ENCODE data around the gene AATK.

AATK gene

GRCh38 chr17:81196505-81197408 lies 30.7 kb upstream of the AATK start:
- DNase-seq (ENCODE audit: low read depth): no peak

DNA sequence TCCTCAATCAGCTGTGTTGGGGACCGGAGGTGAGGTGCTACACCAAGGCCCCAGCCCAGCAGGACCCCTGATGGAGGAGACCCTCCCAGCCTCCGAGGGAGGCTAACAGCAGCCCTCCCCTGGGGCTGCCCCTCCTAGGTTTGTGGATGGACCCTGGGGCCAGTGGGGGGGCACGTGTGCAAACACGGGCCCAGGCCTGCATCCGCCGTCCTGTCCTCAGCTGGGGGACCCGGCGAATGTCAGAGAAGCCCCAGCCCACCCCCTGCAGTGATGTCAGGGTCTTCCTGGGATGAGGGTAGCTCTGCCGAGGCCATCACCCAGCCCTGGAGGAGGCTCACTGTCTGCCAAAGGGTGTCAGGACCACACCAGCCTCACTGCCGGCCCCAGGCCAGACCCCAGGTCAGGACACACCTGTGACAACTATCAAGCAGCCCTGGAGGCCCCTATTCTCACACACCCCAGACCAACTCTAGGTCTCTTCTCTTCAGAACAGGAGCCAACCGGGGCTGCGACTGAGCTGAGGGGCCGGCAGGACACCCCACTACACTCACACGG lies 30.0 kb upstream of the AATK start:
- DNase-seq (ENCODE audit: low read depth): no peak

GRCh38 chr17:81194941-81195901 lies 29.2 kb upstream of the AATK start:
- no peak for DNase-seq (ENCODE audit: low read depth)

- DNase-seq (ENCODE audit: low read depth): no peak
These were observed 28.3 kb upstream of the AATK start for GRCh38 chr17:81194225-81194760.

DNA sequence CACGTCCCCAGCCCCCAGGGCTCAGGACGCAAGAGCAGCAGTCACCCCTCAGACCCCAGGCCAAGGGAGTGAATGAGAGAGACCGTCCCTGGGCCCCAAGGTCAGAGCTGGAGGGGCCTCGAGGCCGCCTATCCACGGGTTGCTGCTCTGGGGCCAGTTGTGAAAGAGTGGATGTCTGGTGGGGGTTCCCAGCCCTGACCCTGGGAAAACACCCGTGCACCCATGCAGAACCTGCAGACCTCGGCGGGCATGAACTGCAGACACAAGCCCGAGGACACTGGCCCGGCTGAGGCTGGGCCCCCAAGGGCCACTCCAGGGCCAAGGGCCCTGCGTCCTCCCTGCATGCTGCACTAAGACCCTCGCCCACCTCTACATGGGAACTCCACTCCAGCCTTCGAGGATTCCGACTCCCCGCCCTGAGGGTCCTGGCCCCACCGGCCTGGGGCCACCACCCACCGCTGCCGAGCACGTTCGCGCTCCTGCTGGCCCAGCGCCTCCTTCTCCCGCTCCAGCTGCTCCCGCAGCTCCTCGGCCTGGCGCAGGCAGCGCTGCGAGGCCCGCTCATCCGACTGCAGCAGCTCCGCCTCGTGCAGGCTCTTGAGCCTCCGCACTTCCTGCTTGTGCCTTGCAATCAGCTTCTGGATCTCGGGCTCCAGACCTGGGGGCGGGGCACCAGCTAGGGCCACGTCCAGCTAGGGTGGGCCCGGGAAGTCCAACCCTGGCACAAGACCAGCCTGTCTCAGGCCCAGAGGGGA lies 27.6 kb upstream of the AATK start:
- no peak for DNase-seq (ENCODE audit: low read depth)

- DNase-seq (ENCODE audit: low read depth): no peak
These were observed 27.0 kb upstream of the AATK start for GRCh38 chr17:81193051-81193410.

GRCh38 chr17:81192386-81193050 lies 26.5 kb upstream of the AATK start:
- no peak for DNase-seq (ENCODE audit: low read depth)

- no peak for DNase-seq (ENCODE audit: low read depth)
These were observed 25.6 kb upstream of the AATK start for GRCh38 chr17:81191646-81192045.

- DNase-seq (ENCODE audit: low read depth): no peak
These were observed 25.1 kb upstream of the AATK start for GRCh38 chr17:81191116-81191515.

- DNase-seq (ENCODE audit: low read depth): no peak
These were observed 24.6 kb upstream of the AATK start for GRCh38 chr17:81190591-81190990.

- no peak for DNase-seq (ENCODE audit: low read depth)
These were observed 23.9 kb upstream of the AATK start for GRCh38 chr17:81189670-81190530.

GRCh38 chr17:81189016-81189415 lies 23.0 kb upstream of the AATK start:
- no peak for DNase-seq (ENCODE audit: low read depth)

DNA sequence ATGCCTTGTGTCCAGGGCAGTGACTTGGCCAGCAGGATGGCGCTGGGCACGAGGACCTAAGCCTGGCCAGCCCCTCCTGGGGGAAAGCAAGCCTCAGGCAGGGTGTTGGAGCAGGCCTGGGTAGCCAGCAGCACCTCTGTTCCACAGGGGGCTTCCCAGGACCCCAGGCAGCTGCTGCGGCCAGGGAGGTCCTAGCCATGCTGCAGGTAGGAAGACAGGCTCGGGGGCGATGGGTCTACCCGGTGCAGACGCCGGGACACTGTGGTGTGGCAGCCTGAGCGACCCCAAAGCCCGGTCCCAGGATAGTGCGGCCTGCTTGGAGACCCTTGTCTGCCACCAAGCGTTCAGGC lies 22.4 kb upstream of the AATK start:
- DNase-seq (ENCODE audit: low read depth): no peak

GRCh38 chr17:81187586-81188490 lies 21.8 kb upstream of the AATK start:
- no peak for DNase-seq (ENCODE audit: low read depth)

DNA sequence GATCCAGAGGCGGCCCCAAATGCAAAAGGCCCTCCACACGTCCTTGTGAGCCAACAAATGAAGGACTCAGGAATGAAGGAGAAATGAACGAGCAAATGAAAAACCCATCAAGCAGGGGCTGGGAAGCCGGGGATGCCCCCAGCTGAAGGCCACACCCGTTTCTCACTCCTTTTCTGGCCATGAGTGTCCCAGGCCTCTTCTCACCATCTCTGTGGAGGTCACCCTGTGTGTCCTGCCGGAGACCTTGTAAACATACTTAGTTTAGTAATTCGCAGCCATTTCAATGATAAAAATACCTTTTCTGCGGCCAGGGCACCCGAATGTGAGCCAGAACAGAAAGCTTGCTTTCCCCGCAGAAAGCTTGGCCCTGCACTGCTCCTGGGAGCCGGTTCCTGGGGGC lies 21.1 kb upstream of the AATK start:
- no peak for DNase-seq (ENCODE audit: low read depth)

- DNase-seq (ENCODE audit: low read depth): no peak
These were observed 20.2 kb upstream of the AATK start for GRCh38 chr17:81186203-81186602.

DNA sequence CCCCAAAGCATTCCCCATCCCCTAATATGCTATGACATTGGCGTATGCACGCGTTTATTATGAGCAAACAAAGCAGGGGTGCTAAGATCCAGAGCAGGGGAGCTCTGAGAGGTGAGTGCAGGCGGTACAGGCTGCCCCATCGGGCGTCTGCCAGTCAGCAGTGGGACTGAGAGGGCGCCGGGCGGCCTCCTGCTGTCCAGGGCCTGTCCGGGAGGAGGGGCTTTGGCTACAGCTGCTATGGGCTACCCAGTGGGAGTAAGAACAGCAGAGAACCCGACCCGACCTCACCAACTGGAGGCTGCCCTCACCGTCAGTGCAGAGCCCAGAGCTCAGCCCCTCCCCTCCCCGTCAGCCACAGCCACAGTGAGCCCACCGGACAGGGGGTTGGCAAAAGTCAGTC lies 18.5 kb upstream of the AATK start:
- no peak for DNase-seq (ENCODE audit: low read depth)

GRCh38 chr17:81183807-81184206 lies 17.8 kb upstream of the AATK start:
- no peak for DNase-seq (ENCODE audit: low read depth)

DNA sequence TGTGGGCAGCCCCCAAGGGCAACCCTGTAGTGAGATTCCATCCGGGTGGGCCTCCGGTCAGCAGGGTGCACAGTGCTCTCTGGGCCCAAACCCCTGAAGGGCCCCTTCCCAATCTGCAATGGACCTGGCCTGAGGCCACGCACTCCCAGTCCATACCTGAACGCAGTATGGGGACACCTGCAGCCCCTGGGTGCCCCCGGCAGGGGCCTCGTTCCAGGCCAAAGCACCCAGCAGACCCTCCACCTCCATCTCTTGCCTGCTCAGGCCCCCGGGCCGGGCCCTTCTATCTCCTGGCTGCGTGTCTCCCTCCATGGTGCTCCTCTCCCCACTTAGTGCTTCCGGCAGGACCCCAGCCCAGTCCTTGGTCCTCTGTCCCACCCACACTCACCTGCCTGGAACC lies 17.3 kb upstream of the AATK start:
- DNase-seq (ENCODE audit: low read depth): no peak
